Neural progenitor cell (in vitro differentiated cells): Measurements from ENCODE around the gene ZHX3. TPM values are rescaled to one million over a fixed set of nuclear protein-coding genes. Genes with fewer than 3 reads are reported as not detected.

ENCODE experiments used
- DNase-seq: peaks from one replicate; pipeline ENCODE4 v3.0.0-alpha.2; 2016; ENCODE audit warnings: low spot score
- H2AFZ ChIP-seq: fragments of 200-600 bp; sonication (generic); replicated peaks from 2 replicates; pipeline ENCODE4 v1.6.1; 2016; ENCODE audit warnings: antibody characterized with exemption
- H3F3A ChIP-seq: fragments of 200-600 bp; sonication (generic); 2 replicates; pipeline ENCODE4 v1.6.1; 2016; ENCODE audit warnings: antibody characterized with exemption, low read depth
- H3K27ac ChIP-seq: fragments of 200-600 bp; sonication (generic); 2 replicates; pipeline ENCODE4 v1.5.1; 2016; ENCODE audit warnings: mild to moderate bottlenecking
- H3K27me3 ChIP-seq: fragments of 200-600 bp; sonication (generic); 2 replicates; pipeline ENCODE4 v1.6.1; 2016; ENCODE audit warnings: mild to moderate bottlenecking, moderate library complexity
- H3K36me3 ChIP-seq: fragments of 200-600 bp; sonication (generic); 2 replicates; pipeline ENCODE4 v1.5.1; 2016
- H3K4me1 ChIP-seq: fragments of 200-600 bp; sonication (generic); 2 replicates; pipeline ENCODE4 v1.6.1; 2016; ENCODE audit warnings: mixed run types
- H3K4me2 ChIP-seq: fragments of 200-600 bp; sonication (generic); 2 replicates; pipeline ENCODE4 v1.6.1; 2016
- H3K4me3 ChIP-seq: fragments of 200-600 bp; sonication (generic); 2 replicates; pipeline ENCODE4 v1.5.1; 2016
- H3K79me2 ChIP-seq: fragments of 200-600 bp; sonication (generic); 2 replicates; pipeline ENCODE4 v1.6.1; 2016; ENCODE audit warnings: low read depth
- H3K9ac ChIP-seq: fragments of 200-600 bp; sonication (generic); 2 replicates; pipeline ENCODE4 v1.6.1; 2016
- H3K9me3 ChIP-seq: fragments of 200-600 bp; sonication (generic); 2 replicates; pipeline ENCODE4 v1.5.1; 2016; ENCODE audit warnings: low read depth
- H4K20me1 ChIP-seq: fragments of 200-600 bp; sonication (generic); 2 replicates; pipeline ENCODE4 v1.6.1; 2016; ENCODE audit warnings: low read depth
- H3K27ac Mint-ChIP-seq: 3 replicates; pipeline ENCODE4 v1.8.0; 2021; ENCODE audit warnings: mixed read lengths
- H3K27me3 Mint-ChIP-seq: 2 replicates; pipeline ENCODE4 v1.8.0; 2022; ENCODE audit warnings: low read depth, mild to moderate bottlenecking, inconsistent platforms, moderate library complexity, mixed read lengths; ENCODE audit not compliant: insufficient read depth
- H3K36me3 Mint-ChIP-seq: 3 replicates; pipeline ENCODE4 v1.8.0; 2021; ENCODE audit warnings: mixed read lengths
- H3K4me1 Mint-ChIP-seq: 3 replicates; pipeline ENCODE4 v1.8.0; 2021; ENCODE audit warnings: mixed read lengths
- H3K4me3 Mint-ChIP-seq: 3 replicates; pipeline ENCODE4 v1.8.0; 2021; ENCODE audit warnings: mild to moderate bottlenecking, moderate library complexity, mixed read lengths
- H3K9me3 Mint-ChIP-seq: 3 replicates; pipeline ENCODE4 v1.8.0; 2020; ENCODE audit warnings: mixed read lengths
- CTCF ChIP-seq: fragments of 200-600 bp; sonication (generic); IDR thresholded peaks from 2 replicates; pipeline ENCODE4 v1.5.1; 2017; ENCODE audit warnings: antibody characterized with exemption, mild to moderate bottlenecking
- EZH2 ChIP-seq: fragments of 200-600 bp; sonication (generic); IDR thresholded peaks from 2 replicates; pipeline ENCODE4 v1.6.1; 2017; ENCODE audit warnings: antibody characterized with exemption, mild to moderate bottlenecking, moderate library complexity
- EZH2phosphoT487 ChIP-seq: fragments of 200-600 bp; sonication (generic); IDR thresholded peaks from 2 replicates; pipeline ENCODE4 v1.6.1; 2017; ENCODE audit warnings: antibody characterized with exemption
- total RNA-seq: library from RNA; depleted of rRNA; stranded (reverse); fragments of >200 nt; gene quantifications from 2 replicates; pipeline ENCODE4 v1.2.3, GENCODE V29; 2015; ENCODE audit warnings: low replicate concordance

ZHX3 gene
- total RNA-seq, 1 donor from 2014 or later = 6.8 TPM

DNA sequence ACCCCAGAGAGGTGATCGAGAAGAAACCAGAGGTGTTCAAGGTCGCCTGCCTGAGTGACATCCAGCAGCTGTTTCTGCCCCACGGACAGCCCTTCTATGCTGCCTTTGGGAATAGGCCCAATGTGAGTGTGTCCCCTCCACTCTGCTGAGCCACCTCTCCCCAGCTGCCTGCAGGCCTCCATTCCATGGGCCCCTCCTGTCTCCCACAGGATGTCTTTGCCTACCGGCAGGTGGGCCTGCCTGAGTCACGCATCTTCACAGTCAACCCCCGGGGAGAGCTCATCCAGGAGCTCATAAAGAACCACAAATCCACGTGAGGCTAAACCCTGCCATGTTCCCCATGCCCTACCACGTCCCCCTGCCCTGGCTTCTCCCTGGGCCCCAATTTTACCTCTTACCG is 40.7 kb upstream of the ZHX3 start:
- Histone ChIP-seq H3K79me2 (no peaks in the 10 kb centered on the region), H3K4me1 (no peaks in the 10 kb centered on the region), H3K27me3 (no peaks in the 10 kb centered on the region), H3K4me3 (no peak overlapping the region), H3K27ac (no peak overlapping the region), H2AFZ (no peak overlapping the region), H3F3A (no peaks in the 10 kb centered on the region), H4K20me1 (peaks cover 3% of the 10 kb centered on the region), H3K9me3 (no peaks in the 10 kb centered on the region), H3K4me2 (no peak overlapping the region), H3K9ac (no peak overlapping the region), H3K36me3 (no peaks in the 10 kb centered on the region)
- peaks cover 7% of the 10 kb centered on the region for H3K4me1 Mint-ChIP-seq
- DNase-seq = no peak
- H3K9me3 Mint-ChIP-seq = no peaks in the 10 kb centered on the region
- peaks cover 4% of the 10 kb centered on the region for H3K27me3 Mint-ChIP-seq
- no peak overlapping the region for H3K27ac Mint-ChIP-seq
- TF ChIP-seq EZH2phosphoT487 = no peak
- no peak overlapping the region for H3K4me3 Mint-ChIP-seq
- no peaks in the 10 kb centered on the region for H3K36me3 Mint-ChIP-seq

- Histone ChIP-seq H3K9ac (no peak overlapping the region), H2AFZ (no peak overlapping the region), H3K36me3 (no peaks in the 10 kb centered on the region), H3K27ac (no peak overlapping the region), H4K20me1 (peaks cover 3% of the 10 kb centered on the region), H3K4me1 (no peaks in the 10 kb centered on the region), H3K9me3 (no peaks in the 10 kb centered on the region), H3K79me2 (no peaks in the 10 kb centered on the region), H3F3A (no peaks in the 10 kb centered on the region), H3K4me3 (no peak overlapping the region), H3K4me2 (no peak overlapping the region), H3K27me3 (no peaks in the 10 kb centered on the region)
- no peaks in the 10 kb centered on the region for H3K9me3 Mint-ChIP-seq
- TF ChIP-seq EZH2 (no peak), CTCF (no peak), EZH2phosphoT487 (no peak)
- peaks cover 4% of the 10 kb centered on the region for H3K27me3 Mint-ChIP-seq
- H3K36me3 Mint-ChIP-seq = no peaks in the 10 kb centered on the region
- no peak for DNase-seq
- H3K27ac Mint-ChIP-seq = no peak overlapping the region
- H3K4me1 Mint-ChIP-seq = peaks cover 7% of the 10 kb centered on the region
- H3K4me3 Mint-ChIP-seq = no peak overlapping the region
Measured at GRCh38 chr20:41357424-41358163, 40.1 kb upstream of the ZHX3 start.

- Histone ChIP-seq H4K20me1 (peaks cover 3% of the 10 kb centered on the region), H3K27ac (no peak overlapping the region), H3K9ac (no peak overlapping the region), H3K4me1 (no peaks in the 10 kb centered on the region), H3K79me2 (no peaks in the 10 kb centered on the region), H3K36me3 (no peaks in the 10 kb centered on the region), H2AFZ (no peak overlapping the region), H3F3A (no peaks in the 10 kb centered on the region), H3K4me3 (no peak overlapping the region), H3K9me3 (no peaks in the 10 kb centered on the region), H3K4me2 (no peak overlapping the region), H3K27me3 (no peaks in the 10 kb centered on the region)
- Mint-ChIP-seq H3K27me3 (peaks cover 4% of the 10 kb centered on the region), H3K9me3 (no peaks in the 10 kb centered on the region), H3K4me1 (peaks cover 7% of the 10 kb centered on the region), H3K4me3 (no peak overlapping the region), H3K36me3 (no peaks in the 10 kb centered on the region), H3K27ac (no peak overlapping the region)
- DNase-seq = no peak
- TF ChIP-seq EZH2 = no peak
- TF ChIP-seq CTCF = no peak
- no peak for TF ChIP-seq EZH2phosphoT487
Measured at GRCh38 chr20:41356951-41357350, 39.4 kb upstream of the ZHX3 start.

GRCh38 chr20:41355598-41356203 is 38.2 kb upstream of the ZHX3 start:
- no peak overlapping the region for H3K9ac ChIP-seq
- Mint-ChIP-seq H3K27ac (no peak overlapping the region), H3K4me1 (peaks cover 7% of the 10 kb centered on the region), H3K9me3 (no peaks in the 10 kb centered on the region), H3K4me3 (no peak overlapping the region), H3K27me3 (peaks cover 4% of the 10 kb centered on the region), H3K36me3 (no peaks in the 10 kb centered on the region)
- H3K36me3 ChIP-seq = no peaks in the 10 kb centered on the region
- no peaks in the 10 kb centered on the region for H3F3A ChIP-seq
- no peaks in the 10 kb centered on the region for H3K9me3 ChIP-seq
- no peak for TF ChIP-seq CTCF
- TF ChIP-seq EZH2phosphoT487 = no peak
- no peak overlapping the region for H3K27ac ChIP-seq
- no peak overlapping the region for H3K4me3 ChIP-seq
- H3K4me1 ChIP-seq = no peaks in the 10 kb centered on the region
- H3K27me3 ChIP-seq = no peaks in the 10 kb centered on the region
- no peak for DNase-seq
- H2AFZ ChIP-seq = no peak overlapping the region
- peaks cover 3% of the 10 kb centered on the region for H4K20me1 ChIP-seq
- H3K4me2 ChIP-seq = no peak overlapping the region
- H3K79me2 ChIP-seq = no peaks in the 10 kb centered on the region
